Epithelial cell of prostate (primary cell): ENCODE data around the gene NSD1.
"Not testable (repeated sequence)": the region's sequence is repeated elsewhere in the genome, so short reads cannot be mapped to it uniquely, and the experiment has no call there.

Experiments
- DNase-seq: peaks from one replicate; pipeline ENCODE4 v3.0.0-alpha.2; 2011; ENCODE audit warnings: low read depth, low spot score
- H3K27ac ChIP-seq: fragments of 450-650 bp; 2 replicates; pipeline ENCODE4 v1.5.1; 2017; ENCODE audit warnings: mild to moderate bottlenecking

The NSD1 gene

GRCh38 chr5:177302354-177303110, 169.0 kb downstream of the NSD1 start:
- peak overlapping the region; percentile 85 for H3K27ac ChIP-seq
- DNase-seq, result no peak

GRCh38 chr5:177303121-177303924, 169.8 kb downstream of the NSD1 start, which contains the start of the genes PRELID1 and RAB24:
PRELID1 (plus strand) TSS chr5:177303799; CDS start chr5:177303986, 187 bp downstream.
RAB24 (minus strand) TSS chr5:177303719; CDS start chr5:177303288, 431 bp downstream.
- H3K27ac ChIP-seq, result peak within 1 kb of the TSS; percentile 85
- no peak for DNase-seq

GRCh38 chr5:177303925-177304391, 170.4 kb downstream of the NSD1 start:
- H3K27ac ChIP-seq, result peak overlapping the region; percentile 85
- no peak for DNase-seq

- no peak for DNase-seq
- H3K27ac ChIP-seq, result peak overlapping the region; percentile 85
Measured at GRCh38 chr5:177304392-177305119, 171.0 kb downstream of the NSD1 start.

GRCh38 chr5:177306103-177306640, 172.6 kb downstream of the NSD1 start:
- not testable (repeated sequence) for DNase-seq
- H3K27ac ChIP-seq, result peak overlapping the region; percentile 85

GRCh38 chr5:177306674-177307543, 173.3 kb downstream of the NSD1 start:
- H3K27ac ChIP-seq, result peak overlapping the region; percentile 85
- DNase-seq, result no peak

GRCh38 chr5:177307544-177308363, 174.2 kb downstream of the NSD1 start:
- DNase-seq, result no peak
- no peak overlapping the region for H3K27ac ChIP-seq

GRCh38 chr5:177308740-177309139, 175.2 kb downstream of the NSD1 start:
- no peak overlapping the region for H3K27ac ChIP-seq
- DNase-seq, result no peak

GRCh38 chr5:177309351-177310191, 176.0 kb downstream of the NSD1 start:
- no peak overlapping the region for H3K27ac ChIP-seq
- DNase-seq, result no peak

GRCh38 chr5:177310332-177310731, 176.8 kb downstream of the NSD1 start:
- H3K27ac ChIP-seq, result no peak overlapping the region
- no peak for DNase-seq

- H3K27ac ChIP-seq, result no peak overlapping the region
- no peak for DNase-seq
Measured at GRCh38 chr5:177310757-177311391, 177.3 kb downstream of the NSD1 start.

GRCh38 chr5:177311392-177311722, 177.8 kb downstream of the NSD1 start:
- DNase-seq, result no peak
- no peak overlapping the region for H3K27ac ChIP-seq

- no peak for DNase-seq
- no peak within 1 kb of the TSS for H3K27ac ChIP-seq
Measured at GRCh38 chr5:177311723-177312648, 178.4 kb downstream of the NSD1 start, which contains the start of gene MXD3. MXD3 (minus strand) TSS chr5:177311898; CDS start chr5:177311830, 68 bp downstream.

GRCh38 chr5:177312649-177313181, 179.1 kb downstream of the NSD1 start:
- no peak for DNase-seq

GRCh38 chr5:177313561-177314259, 180.1 kb downstream of the NSD1 start:
- no peak overlapping the region for H3K27ac ChIP-seq
- no peak for DNase-seq

More at GRCh38 chr5:177312649-177313181, 179.1 kb downstream of the NSD1 start:
- no peak overlapping the region for H3K27ac ChIP-seq
